GM19099 (cell line): ENCODE data around the gene MX1.

Experiments
- POLR2A ChIP-seq: IDR thresholded peaks from 3 replicates; pipeline ENCODE4 v1.6.1; 2011; ENCODE audit warnings: low read depth; ENCODE audit not compliant: insufficient read length; ENCODE audit errors: extremely low read depth

The MX1 gene

GRCh38 chr21:41402231-41402630 lies 23.8 kb upstream of the MX1 start:
- TF ChIP-seq POLR2A: no peak

GRCh38 chr21:41402796-41403195 lies 23.2 kb upstream of the MX1 start:
- TF ChIP-seq POLR2A: no peak

GRCh38 chr21:41403331-41403730 lies 22.7 kb upstream of the MX1 start:
- no peak for TF ChIP-seq POLR2A

- TF ChIP-seq POLR2A: no peak
These were observed 22.1 kb upstream of the MX1 start for GRCh38 chr21:41403966-41404365.

GRCh38 chr21:41405321-41405720 lies 20.7 kb upstream of the MX1 start:
- no peak for TF ChIP-seq POLR2A

GRCh38 chr21:41406340-41406739 lies 19.7 kb upstream of the MX1 start:
- TF ChIP-seq POLR2A: no peak

GRCh38 chr21:41407541-41408460 lies 18.2 kb upstream of the MX1 start:
- no peak for TF ChIP-seq POLR2A

- TF ChIP-seq POLR2A: no peak
These were observed 15.7 kb upstream of the MX1 start for GRCh38 chr21:41410361-41410760.

GRCh38 chr21:41410767-41411448 lies 15.1 kb upstream of the MX1 start:
- no peak for TF ChIP-seq POLR2A

GRCh38 chr21:41411449-41412089 lies 14.5 kb upstream of the MX1 start:
- no peak for TF ChIP-seq POLR2A

GRCh38 chr21:41418393-41418792 lies 7.6 kb upstream of the MX1 start:
- no peak for TF ChIP-seq POLR2A

GRCh38 chr21:41418956-41419680 lies 6.9 kb upstream of the MX1 start:
- TF ChIP-seq POLR2A: no peak

- TF ChIP-seq POLR2A: peak; percentile 27
These were observed 5.8 kb upstream of the MX1 start for GRCh38 chr21:41419921-41420862.
